ENCODE measurements around the gene NR3C1. TPM values are rescaled to one million over a fixed set of nuclear protein-coding genes. Genes with fewer than 3 reads are reported as not detected.

NR3C1 gene
- total and polyA plus RNA-seq, 7 experiments from 2014 or later: 68.0 to 140 (median 100.0) TPM

- Mint-ChIP-seq H3K4me1 (peaks cover 37 to 76% (median 56%) of the 10 kb centered on the region in 7 donors), H3K4me3 (no peak overlapping the region), H3K27ac (peak overlapping the region in 2 of 9 donors; percentile 56 to 58), H3K36me3 (peaks cover under 1 to 32% (median 7%) of the 10 kb centered on the region in 5 donors), H3K27me3 (no peaks in the 10 kb centered on the region), H3K9me3 (peaks cover 0 to under 1% (median 0%) of the 10 kb centered on the region in 11 donors)
- no peaks in the 10 kb centered on the region for H3K27me3 ChIP-seq (ENCODE audit: control insufficient read depth in 2 of 2, insufficient read depth in 2 of 2, low read length in 2 of 2)
- ChIA-PET CTCF (no interaction called here), POLR2A (no interaction called here)
- intact Hi-C loops (cut with micrococcal nuclease): loop anchor here in 1 of 2 donors (2.0 to 10.0 kb wide), 2 partner anchors 17 to 875 kb away; no protein-coding TSS in a partner anchor
- no peak for DNase-seq
- peaks cover 0 to 5% (median 0%) of the 10 kb centered on the region in 3 experiments for H3K36me3 ChIP-seq (ENCODE audit: control insufficient read depth in 2 of 3, insufficient read depth in 3 of 3, low read length in 3 of 3)
- no peaks in the 10 kb centered on the region for H3K9me3 ChIP-seq (ENCODE audit: control insufficient read depth in 2 of 3, low read length in 3 of 3)
- H3K4me1 ChIP-seq (ENCODE audit: control insufficient read depth in 2 of 2, insufficient read depth in 2 of 2, low read length in 2 of 2): peaks cover 7 to 10% of the 10 kb centered on the region in 2 donors
- no peak overlapping the region for H3K27ac ChIP-seq (ENCODE audit: low read depth, low read length)
- no peak for ATAC-seq
- H3K4me3 ChIP-seq (ENCODE audit: low read length): no peak overlapping the region
Measured at GRCh38 chr5:143319437-143320227, 83.9 kb downstream of the NR3C1 start.

- no peaks in the 10 kb centered on the region for H3K9me3 ChIP-seq (ENCODE audit: control insufficient read depth in 2 of 3, low read length in 3 of 3)
- no peak for DNase-seq
- ChIA-PET CTCF (no interaction called here), POLR2A (no interaction called here)
- no peak overlapping the region for H3K27ac ChIP-seq (ENCODE audit: low read depth, low read length)
- Mint-ChIP-seq H3K36me3 (peaks cover 0 to 28% (median 7%) of the 10 kb centered on the region in 5 donors), H3K9me3 (no peaks in the 10 kb centered on the region), H3K27me3 (no peaks in the 10 kb centered on the region), H3K27ac (no peak overlapping the region), H3K4me3 (no peak overlapping the region), H3K4me1 (peaks cover 29 to 71% (median 50%) of the 10 kb centered on the region in 7 donors)
- peaks cover 0 to 5% (median 2%) of the 10 kb centered on the region in 3 experiments for H3K36me3 ChIP-seq (ENCODE audit: control insufficient read depth in 2 of 3, insufficient read depth in 3 of 3, low read length in 3 of 3)
- no peaks in the 10 kb centered on the region for H3K27me3 ChIP-seq (ENCODE audit: control insufficient read depth in 2 of 2, insufficient read depth in 2 of 2, low read length in 2 of 2)
- intact Hi-C loops (cut with micrococcal nuclease): loop anchor here in 1 of 2 donors (2.0 to 10.0 kb wide), 2 partner anchors 16 to 876 kb away; no protein-coding TSS in a partner anchor
- no peak for ATAC-seq
- peaks cover 7 to 10% of the 10 kb centered on the region in 2 donors for H3K4me1 ChIP-seq (ENCODE audit: control insufficient read depth in 2 of 2, insufficient read depth in 2 of 2, low read length in 2 of 2)
- no peak overlapping the region for H3K4me3 ChIP-seq (ENCODE audit: low read length)
Measured at GRCh38 chr5:143318833-143319232, 84.7 kb downstream of the NR3C1 start.

- Mint-ChIP-seq H3K9me3 (no peaks in the 10 kb centered on the region), H3K4me3 (no peak overlapping the region), H3K4me1 (peaks cover 26 to 73% (median 44%) of the 10 kb centered on the region in 7 donors), H3K36me3 (peaks cover 0 to 30% (median 13%) of the 10 kb centered on the region in 5 donors), H3K27me3 (no peaks in the 10 kb centered on the region), H3K27ac (no peak overlapping the region)
- Histone ChIP-seq H3K36me3 (ENCODE audit: control insufficient read depth in 2 of 3, insufficient read depth in 3 of 3, low read length in 3 of 3) (peaks cover 0 to 8% (median 5%) of the 10 kb centered on the region in 3 experiments), H3K27ac (ENCODE audit: low read depth, low read length) (no peak overlapping the region), H3K27me3 (ENCODE audit: control insufficient read depth in 2 of 2, insufficient read depth in 2 of 2, low read length in 2 of 2) (no peaks in the 10 kb centered on the region), H3K4me1 (ENCODE audit: control insufficient read depth in 2 of 2, insufficient read depth in 2 of 2, low read length in 2 of 2) (peaks cover 7 to 10% of the 10 kb centered on the region in 2 donors), H3K9me3 (ENCODE audit: control insufficient read depth in 2 of 3, low read length in 3 of 3) (no peaks in the 10 kb centered on the region), H3K4me3 (ENCODE audit: low read length) (no peak overlapping the region)
- DNase-seq (no peak), ATAC-seq (no peak)
- intact Hi-C loops (cut with micrococcal nuclease): loop anchor here in 1 of 2 donors (2.0 to 10.0 kb wide), 2 partner anchors 15 to 877 kb away; no protein-coding TSS in a partner anchor
- POLR2A ChIA-PET: no interaction called here
- CTCF ChIA-PET: no interaction called here
Measured at GRCh38 chr5:143318270-143318669, 85.2 kb downstream of the NR3C1 start.

- Mint-ChIP-seq H3K4me3 (no peak overlapping the region), H3K9me3 (no peaks in the 10 kb centered on the region), H3K27me3 (no peaks in the 10 kb centered on the region), H3K4me1 (peaks cover 21 to 61% (median 37%) of the 10 kb centered on the region in 7 donors), H3K27ac (peak overlapping the region in 3 of 9 donors; percentile 5 to 28 (median 25)), H3K36me3 (peaks cover 6 to 32% (median 22%) of the 10 kb centered on the region in 5 donors)
- H3K27ac ChIP-seq (ENCODE audit: low read depth, low read length): no peak overlapping the region
- H3K9me3 ChIP-seq (ENCODE audit: control insufficient read depth in 2 of 3, low read length in 3 of 3): no peaks in the 10 kb centered on the region
- POLR2A ChIA-PET: no interaction called here
- ATAC-seq: no peak
- H3K4me1 ChIP-seq (ENCODE audit: control insufficient read depth in 2 of 2, insufficient read depth in 2 of 2, low read length in 2 of 2): peaks cover 0 to 7% of the 10 kb centered on the region in 2 donors
- DNase-seq: no peak
- CTCF ChIA-PET: no interaction called here
- intact Hi-C loops (cut with micrococcal nuclease): loop anchor here in 1 of 2 donors (10.0 kb wide), 1 partner anchor 878 kb away; no protein-coding TSS in a partner anchor
- peaks cover 0 to 18% (median 5%) of the 10 kb centered on the region in 3 experiments for H3K36me3 ChIP-seq (ENCODE audit: control insufficient read depth in 2 of 3, insufficient read depth in 3 of 3, low read length in 3 of 3)
- no peaks in the 10 kb centered on the region for H3K27me3 ChIP-seq (ENCODE audit: control insufficient read depth in 2 of 2, insufficient read depth in 2 of 2, low read length in 2 of 2)
- no peak overlapping the region for H3K4me3 ChIP-seq (ENCODE audit: low read length)
Measured at GRCh38 chr5:143316844-143317631, 86.4 kb downstream of the NR3C1 start.

GRCh38 chr5:143316337-143316736 is 87.1 kb downstream of the NR3C1 start:
- H3K27me3 ChIP-seq (ENCODE audit: control insufficient read depth in 2 of 2, insufficient read depth in 2 of 2, low read length in 2 of 2): no peaks in the 10 kb centered on the region
- peaks cover 18 to 54% (median 38%) of the 10 kb centered on the region in 7 donors for H3K4me1 Mint-ChIP-seq

GRCh38 chr5:143315929-143316328 is 87.6 kb downstream of the NR3C1 start:
- H3K36me3 Mint-ChIP-seq: peaks cover 15 to 37% (median 33%) of the 10 kb centered on the region in 5 donors
- intact Hi-C loops (cut with micrococcal nuclease): loop anchor here in 1 of 2 donors (10.0 kb wide), 1 partner anchor 879 kb away; no protein-coding TSS in a partner anchor
- no peak overlapping the region for H3K4me3 Mint-ChIP-seq
- H3K4me1 ChIP-seq (ENCODE audit: control insufficient read depth in 2 of 2, insufficient read depth in 2 of 2, low read length in 2 of 2): no peaks in the 10 kb centered on the region
- POLR2A ChIA-PET: no interaction called here
- no peaks in the 10 kb centered on the region for H3K9me3 ChIP-seq (ENCODE audit: control insufficient read depth in 2 of 3, low read length in 3 of 3)
- CTCF ChIA-PET: no interaction called here
- peak overlapping the region in 1 of 9 donors; percentile 22 for H3K27ac Mint-ChIP-seq
- no peak for DNase-seq
- no peak for ATAC-seq
- H3K4me1 Mint-ChIP-seq: peaks cover 16 to 50% (median 35%) of the 10 kb centered on the region in 7 donors
- H3K27me3 Mint-ChIP-seq: no peaks in the 10 kb centered on the region
- no peak overlapping the region for H3K4me3 ChIP-seq (ENCODE audit: low read length)
- H3K9me3 Mint-ChIP-seq: no peaks in the 10 kb centered on the region
- no peaks in the 10 kb centered on the region for H3K27me3 ChIP-seq (ENCODE audit: control insufficient read depth in 2 of 2, insufficient read depth in 2 of 2, low read length in 2 of 2)
- peaks cover 0 to 28% (median 5%) of the 10 kb centered on the region in 3 experiments for H3K36me3 ChIP-seq (ENCODE audit: control insufficient read depth in 2 of 3, insufficient read depth in 3 of 3, low read length in 3 of 3)
- H3K27ac ChIP-seq (ENCODE audit: low read depth, low read length): no peak overlapping the region

More at GRCh38 chr5:143316337-143316736, 87.1 kb downstream of the NR3C1 start:
- Histone ChIP-seq H3K36me3 (ENCODE audit: control insufficient read depth in 2 of 3, insufficient read depth in 3 of 3, low read length in 3 of 3) (peaks cover 0 to 25% (median 5%) of the 10 kb centered on the region in 3 experiments), H3K4me3 (ENCODE audit: low read length) (no peak overlapping the region), H3K4me1 (ENCODE audit: control insufficient read depth in 2 of 2, insufficient read depth in 2 of 2, low read length in 2 of 2) (peaks cover 0 to 4% of the 10 kb centered on the region in 2 donors), H3K27ac (ENCODE audit: low read depth, low read length) (no peak overlapping the region), H3K9me3 (ENCODE audit: control insufficient read depth in 2 of 3, low read length in 3 of 3) (no peaks in the 10 kb centered on the region)
- no peak overlapping the region for H3K4me3 Mint-ChIP-seq
- no peak overlapping the region for H3K27ac Mint-ChIP-seq
- H3K9me3 Mint-ChIP-seq: no peaks in the 10 kb centered on the region
- no peaks in the 10 kb centered on the region for H3K27me3 Mint-ChIP-seq
- no peak for ATAC-seq
- intact Hi-C loops (cut with micrococcal nuclease): loop anchor here in 1 of 2 donors (10.0 kb wide), 1 partner anchor 878 kb away; no protein-coding TSS in a partner anchor
- ChIA-PET POLR2A (no interaction called here), CTCF (no interaction called here)
- no peak for DNase-seq
- peaks cover 13 to 35% (median 29%) of the 10 kb centered on the region in 5 donors for H3K36me3 Mint-ChIP-seq

All from naive thymus-derived CD4-positive, alpha-beta T cell (primary cell).